ENCODE measurements around the gene SOWAHD.
"Not testable (repeated sequence)": the region's sequence is repeated elsewhere in the genome, so short reads cannot be mapped to it uniquely, and the experiment has no call there.

The SOWAHD gene

GRCh38 chrX:119757979-119758730 lies at the start of gene SOWAHD:
TSS of gene SOWAHD (plus strand) at chrX:119758588. CDS start at chrX:119758668, 80 bp downstream.
- DNase-seq: peak; percentile 7

- DNase-seq: no peak
Measured at GRCh38 chrX:119708936-119709335, 49.5 kb upstream of the SOWAHD start.

- DNase-seq: no peak
Measured at GRCh38 chrX:119709630-119710029, 48.8 kb upstream of the SOWAHD start.

- DNase-seq: no peak
Measured at GRCh38 chrX:119721487-119721886, 36.9 kb upstream of the SOWAHD start.

- no peak for DNase-seq
Measured at GRCh38 chrX:119721926-119722325, 36.5 kb upstream of the SOWAHD start.

GRCh38 chrX:119726900-119727555 lies 31.4 kb upstream of the SOWAHD start:
- DNase-seq: no peak

GRCh38 chrX:119728487-119728886 lies 29.9 kb upstream of the SOWAHD start:
- no peak for DNase-seq

- DNase-seq: peak; percentile 32
Measured at GRCh38 chrX:119729408-119730201, 28.8 kb upstream of the SOWAHD start.

- peak; percentile 18 for DNase-seq
Measured at GRCh38 chrX:119734897-119735339, 23.5 kb upstream of the SOWAHD start.

GRCh38 chrX:119735467-119735866 lies 22.9 kb upstream of the SOWAHD start:
- no peak for DNase-seq

GRCh38 chrX:119736206-119736764 lies 22.1 kb upstream of the SOWAHD start:
- DNase-seq: no peak

GRCh38 chrX:119738742-119739141 lies 19.6 kb upstream of the SOWAHD start:
- no peak for DNase-seq

GRCh38 chrX:119745283-119745848 lies 13.0 kb upstream of the SOWAHD start:
- DNase-seq: no peak

GRCh38 chrX:119750131-119750530 lies 8.3 kb upstream of the SOWAHD start:
- not testable (repeated sequence) for DNase-seq

GRCh38 chrX:119750751-119751150 lies 7.6 kb upstream of the SOWAHD start:
- not testable (repeated sequence) for DNase-seq

- DNase-seq: no peak
Measured at GRCh38 chrX:119753001-119753400, 5.4 kb upstream of the SOWAHD start.

- peak; percentile 2 for DNase-seq
Measured at GRCh38 chrX:119753639-119754257, 4.6 kb upstream of the SOWAHD start.

GRCh38 chrX:119755981-119756533 lies 2.3 kb upstream of the SOWAHD start:
- no peak for DNase-seq

- DNase-seq: no peak
Measured at GRCh38 chrX:119756926-119757635, 1.3 kb upstream of the SOWAHD start.

GRCh38 chrX:119757646-119757978 lies 776 bp upstream of the SOWAHD start:
- DNase-seq: no peak

- DNase-seq: no peak
Measured at GRCh38 chrX:119758731-119759247, 401 bp downstream of the SOWAHD start.

Measured in DMS79 treated with DMSO at 0.1 percent for 48 hours (cell line).